Activated T-cell treated with anti-CD3 and anti-CD28 coated beads for 48 hours (primary cell): ENCODE data around the gene ABL1.
A peak's percentile ranks its signal among the peaks of the same experiment; 100 is the strongest.

Experiments
- DNase-seq: peaks from one replicate; pipeline ENCODE4 v3.0.0-alpha.2; 2020; ENCODE audit warnings: low read depth

The ABL1 gene

GRCh38 chr9:130849356-130849755 lies 14.3 kb downstream of the ABL1 start:
- no peak for DNase-seq

GRCh38 chr9:130852801-130853200 lies 17.7 kb downstream of the ABL1 start:
- no peak for DNase-seq

DNA sequence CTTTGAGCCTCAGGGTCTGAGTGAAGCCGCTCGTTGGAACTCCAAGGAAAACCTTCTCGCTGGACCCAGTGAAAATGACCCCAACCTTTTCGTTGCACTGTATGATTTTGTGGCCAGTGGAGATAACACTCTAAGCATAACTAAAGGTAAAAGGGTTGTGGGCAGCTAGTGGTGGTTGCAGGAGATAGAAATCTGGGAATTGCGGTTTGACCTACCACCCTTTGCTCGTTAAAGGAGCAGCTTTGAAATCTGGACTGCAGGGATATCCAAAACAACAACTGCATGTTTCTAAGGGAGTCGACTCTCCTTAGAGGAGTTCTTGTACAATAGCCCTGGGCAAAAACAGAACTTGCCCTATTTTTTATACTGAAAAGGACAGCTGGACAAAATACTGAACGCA lies 19.0 kb downstream of the ABL1 start:
- DNase-seq, result no peak

- no peak for DNase-seq
Observed at GRCh38 chr9:130854835-130855234, 19.8 kb downstream of the ABL1 start.

- DNase-seq, result no peak
Observed at GRCh38 chr9:130856474-130856873, 21.4 kb downstream of the ABL1 start.

GRCh38 chr9:130857864-130858738 lies 23.0 kb downstream of the ABL1 start:
- no peak for DNase-seq

DNA sequence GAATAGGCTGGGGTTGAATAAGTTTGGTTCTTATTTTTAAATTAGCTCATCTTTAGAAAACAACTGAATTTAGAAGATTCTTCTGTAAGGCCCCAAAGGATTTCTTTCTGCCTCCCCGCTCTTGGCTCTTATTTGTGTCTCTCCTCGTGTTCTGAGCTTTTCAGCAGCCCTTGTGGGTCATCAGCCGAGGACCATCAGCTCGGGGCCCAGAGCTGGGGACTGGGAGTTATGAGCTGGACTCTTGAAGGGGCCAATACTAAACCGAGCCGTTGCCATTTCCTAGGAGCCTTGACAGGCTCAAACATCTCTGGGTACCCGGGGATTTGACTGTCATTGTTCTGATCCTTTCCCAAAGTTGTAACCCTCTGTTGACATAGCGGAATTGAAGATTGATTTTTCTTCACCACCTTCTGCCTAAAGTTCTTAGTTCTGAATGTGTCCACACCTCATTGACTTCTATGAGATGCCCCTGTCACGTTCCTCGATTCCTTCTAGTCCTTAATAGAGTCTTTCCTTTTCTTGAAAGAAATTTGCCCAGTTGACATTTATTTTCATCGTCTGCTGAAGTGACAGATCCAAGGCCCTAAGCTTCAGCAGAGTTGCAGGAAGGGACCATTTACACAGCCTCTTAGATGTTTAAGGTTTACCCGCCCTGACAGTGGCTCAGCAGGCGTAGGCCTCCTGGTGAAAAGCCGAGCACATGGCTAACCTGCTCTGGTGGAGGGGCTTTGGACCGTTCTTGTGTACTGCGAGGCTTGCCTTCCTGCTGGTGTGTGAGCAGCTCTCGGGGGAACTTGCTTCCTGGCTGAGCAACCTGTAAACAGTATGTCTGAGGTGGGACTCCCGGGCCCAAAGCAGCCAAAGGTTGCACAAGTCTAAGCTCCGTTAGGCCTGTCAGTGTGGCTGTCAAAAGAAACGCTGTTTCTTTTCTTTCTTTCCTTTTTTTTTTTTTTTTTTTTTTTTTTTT lies 24.0 kb downstream of the ABL1 start:
- DNase-seq, result no peak

DNA sequence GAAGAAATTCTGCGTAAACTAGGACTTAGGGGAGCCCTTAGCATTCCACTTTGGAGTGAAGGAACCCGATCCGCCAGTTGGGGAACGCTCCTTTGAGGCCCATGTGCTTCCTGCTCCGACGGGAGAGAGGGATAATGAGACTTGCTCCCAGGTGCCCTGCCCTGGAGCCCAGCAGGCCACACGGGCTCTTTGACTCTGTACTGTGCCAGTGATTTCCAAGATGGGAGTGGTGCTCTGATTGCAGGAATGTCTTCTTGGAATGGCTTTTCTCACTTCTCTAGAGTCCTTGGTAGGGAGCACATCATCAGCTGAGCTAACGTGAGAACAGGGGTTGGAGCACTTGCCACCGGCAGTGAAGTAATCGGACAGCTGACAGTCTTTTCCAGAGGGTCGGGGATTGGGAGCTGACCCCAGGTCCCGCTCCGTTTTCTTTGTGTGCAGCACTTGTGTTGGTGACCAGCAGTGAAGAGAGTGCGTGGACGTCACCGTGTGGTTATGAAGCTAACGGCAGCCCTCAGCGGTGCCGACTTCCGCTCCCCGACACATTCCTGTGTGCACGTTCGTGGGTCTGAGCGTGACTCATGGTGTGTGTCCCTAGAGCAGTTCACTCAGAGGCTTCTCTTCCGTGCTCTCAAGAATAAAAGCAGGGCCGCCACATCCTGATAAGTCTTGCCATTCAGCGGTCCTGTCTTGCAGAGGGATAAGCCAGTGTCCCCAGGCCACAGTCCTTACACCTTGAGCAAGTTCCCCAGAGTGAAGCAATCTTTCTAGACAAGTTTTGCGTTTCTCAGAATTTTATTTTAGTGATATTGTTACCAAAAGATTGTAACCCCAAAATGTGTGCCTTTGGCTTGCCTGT lies 25.6 kb downstream of the ABL1 start:
- no peak for DNase-seq

DNA sequence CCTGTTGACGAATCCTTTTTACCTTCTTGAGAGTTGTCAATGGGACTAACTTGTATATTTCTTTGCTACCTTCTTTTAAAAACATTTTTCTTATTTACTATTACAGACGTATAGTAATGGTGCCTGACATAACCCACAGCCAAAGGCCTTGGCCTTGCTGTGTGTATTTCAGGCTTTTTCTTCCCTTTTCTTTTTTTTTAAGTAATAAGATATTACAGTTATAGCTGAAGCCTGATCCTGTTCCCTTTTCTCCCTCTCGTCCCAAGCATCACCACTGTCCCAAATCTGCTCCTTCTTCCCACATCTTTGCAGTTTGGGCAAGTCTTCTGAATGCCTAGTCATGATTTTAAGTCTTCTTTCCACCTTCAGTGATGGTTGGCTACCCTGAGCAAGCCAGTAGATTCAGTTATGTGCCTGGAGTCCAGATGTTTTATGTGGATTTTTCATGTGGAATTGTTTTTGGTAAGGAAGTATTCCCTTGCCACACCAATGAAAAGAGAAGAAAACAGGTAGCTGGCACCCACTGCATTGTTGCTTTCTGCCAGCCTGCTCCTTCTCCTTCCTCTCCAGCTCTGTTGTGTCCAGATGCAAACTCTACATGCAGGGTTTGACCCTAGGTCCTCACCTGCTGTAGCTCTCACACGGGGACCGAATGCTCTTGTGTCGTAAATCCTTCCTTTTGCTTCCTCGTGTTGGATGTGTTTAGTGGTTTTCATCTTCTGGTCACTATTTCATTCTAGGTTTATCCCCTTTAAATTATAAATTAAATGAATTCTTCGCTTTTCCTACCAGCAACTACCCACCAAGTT lies 26.5 kb downstream of the ABL1 start:
- DNase-seq, result no peak

DNA sequence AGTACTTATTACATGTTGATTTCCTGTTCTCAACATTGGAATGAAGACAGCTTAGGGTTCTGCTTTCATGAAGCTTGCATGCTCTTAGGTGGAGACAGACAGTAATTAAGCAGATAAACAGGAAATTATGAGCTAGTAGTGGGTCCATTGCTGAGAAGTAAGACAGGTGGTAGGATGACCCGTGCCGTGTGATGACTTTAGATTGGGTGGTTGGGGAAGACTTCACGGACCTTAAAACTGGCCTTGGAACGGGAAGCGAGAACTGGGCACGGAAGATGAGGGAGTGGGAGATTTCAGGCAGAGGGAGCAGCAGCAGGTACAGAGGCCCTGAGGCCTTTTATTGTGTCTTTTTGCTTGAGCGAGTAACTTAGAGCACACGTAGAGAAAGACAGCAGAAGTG lies 27.2 kb downstream of the ABL1 start:
- no peak for DNase-seq

DNA sequence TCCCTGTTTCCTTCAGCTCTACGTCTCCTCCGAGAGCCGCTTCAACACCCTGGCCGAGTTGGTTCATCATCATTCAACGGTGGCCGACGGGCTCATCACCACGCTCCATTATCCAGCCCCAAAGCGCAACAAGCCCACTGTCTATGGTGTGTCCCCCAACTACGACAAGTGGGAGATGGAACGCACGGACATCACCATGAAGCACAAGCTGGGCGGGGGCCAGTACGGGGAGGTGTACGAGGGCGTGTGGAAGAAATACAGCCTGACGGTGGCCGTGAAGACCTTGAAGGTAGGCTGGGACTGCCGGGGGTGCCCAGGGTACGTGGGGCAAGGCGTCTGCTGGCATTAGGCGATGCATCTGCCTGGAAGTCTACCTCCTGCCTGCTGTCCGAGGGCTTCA lies 27.7 kb downstream of the ABL1 start:
- no peak for DNase-seq

DNA sequence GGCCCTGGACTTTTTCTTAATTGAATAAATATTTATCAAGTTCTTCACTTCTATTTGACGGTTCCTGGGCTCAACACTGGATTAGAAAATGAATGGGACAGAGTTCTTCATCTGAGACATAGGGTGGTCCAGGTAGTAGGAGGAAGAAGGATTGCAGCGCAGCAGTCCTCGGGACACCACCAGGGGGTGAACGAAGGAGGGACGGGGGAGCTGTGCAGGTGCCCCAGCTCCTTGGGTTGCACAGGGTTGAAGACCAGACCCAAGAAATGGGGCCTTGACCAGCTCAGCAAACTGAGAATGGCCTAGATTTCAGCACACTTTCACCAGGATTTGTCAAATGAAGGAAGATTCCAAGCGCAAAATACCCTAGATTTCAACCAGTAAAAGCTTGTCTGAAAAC lies 29.5 kb downstream of the ABL1 start:
- no peak for DNase-seq

GRCh38 chr9:130865921-130866320 lies 30.9 kb downstream of the ABL1 start:
- no peak for DNase-seq

- DNase-seq, result peak; percentile 21
Observed at GRCh38 chr9:130866474-130866965, 31.5 kb downstream of the ABL1 start.

GRCh38 chr9:130867556-130867955 lies 32.5 kb downstream of the ABL1 start:
- DNase-seq, result no peak

GRCh38 chr9:130868230-130868629 lies 33.2 kb downstream of the ABL1 start:
- no peak for DNase-seq

DNA sequence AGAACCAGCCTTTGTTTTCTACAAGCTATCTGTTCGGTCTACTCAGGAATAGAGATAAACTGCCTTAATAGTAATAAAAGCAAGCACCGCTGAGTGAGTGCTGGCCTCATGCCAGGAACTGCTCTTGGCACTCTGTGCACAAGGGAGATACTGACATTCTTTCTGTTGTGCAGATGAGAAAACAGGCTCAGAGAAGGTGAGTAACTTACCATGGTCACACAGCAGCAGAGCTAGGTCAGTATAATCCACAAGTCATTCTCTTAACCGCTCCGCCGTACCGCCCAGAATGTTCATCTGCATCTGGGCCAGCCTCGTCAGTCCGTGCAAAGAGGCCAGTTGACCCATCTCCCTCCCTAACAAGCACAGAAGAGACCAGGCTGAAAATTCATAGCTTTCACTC lies 34.2 kb downstream of the ABL1 start:
- DNase-seq, result no peak

GRCh38 chr9:130870491-130871381 lies 35.7 kb downstream of the ABL1 start:
- no peak for DNase-seq

DNA sequence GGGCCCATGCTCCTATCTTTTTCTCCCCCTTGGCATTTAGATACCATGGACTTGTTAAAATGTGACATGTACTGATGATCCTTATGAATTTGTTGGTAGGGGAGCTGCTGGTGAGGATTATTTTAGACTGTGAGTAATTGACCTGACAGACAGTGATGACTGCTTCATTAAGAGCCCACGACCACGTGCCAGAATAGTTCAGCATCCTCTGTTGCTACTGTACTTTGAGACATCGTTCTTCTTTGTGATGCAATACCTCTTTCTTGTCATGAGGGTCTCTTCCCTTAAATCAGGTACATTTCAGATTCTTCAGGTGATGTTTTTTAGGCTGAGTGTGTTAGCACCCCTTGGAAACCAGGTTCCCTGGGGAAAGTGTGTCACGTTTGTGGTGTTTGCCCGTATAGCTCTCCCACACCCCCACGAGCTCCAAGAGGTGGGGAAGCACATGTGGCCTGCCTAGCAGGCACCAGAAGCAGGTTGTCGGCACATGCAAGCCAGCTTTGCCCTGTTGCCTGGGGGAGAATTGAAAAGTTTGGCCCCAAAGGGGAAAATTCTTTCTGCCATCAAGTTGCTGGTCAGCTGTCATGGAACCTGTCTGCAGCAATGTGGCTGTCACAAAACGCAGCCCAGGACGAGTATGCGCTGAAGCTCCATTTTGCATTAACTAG lies 36.5 kb downstream of the ABL1 start:
- no peak for DNase-seq
